ENCODE measurements around the gene MS4A4A.

- TF ChIP-seq FOXA1 (IDR thresholded peaks at IDR 0.05; ENCODE audit: borderline replicate concordance): no peak
- no peak for TF ChIP-seq MEIS2 (IDR thresholded peaks at IDR 0.05; ENCODE audit: partially characterized antibody)
- TF ChIP-seq CREB3 (tag; conservative IDR thresholded peaks at IDR 0.05; ENCODE audit: low read depth): no peak
- no peak for TF ChIP-seq RBM25 (IDR thresholded peaks at IDR 0.05; ENCODE audit: low read depth, low read length, severe bottlenecking)
- no peak for TF ChIP-seq ELF4 (CRISPR knock-in tag; IDR thresholded peaks at IDR 0.05)
- TF ChIP-seq CTCF (IDR thresholded peaks at IDR 0.05 in 2 of 3, conservative IDR thresholded peaks at IDR 0.05 in 1 of 3; ENCODE audit: insufficient read depth in 2 of 3, low read depth in 1 of 3, low read length in 3 of 3): no peak
Measured at GRCh38 chr11:60339356-60339755, 58.9 kb downstream of the MS4A4A start.
